ENCODE measurements around the gene SREBF2. TPM values are rescaled to one million over a fixed set of nuclear protein-coding genes. Genes with fewer than 3 reads are reported as not detected.

Gene SREBF2
- total and polyA plus RNA-seq, 9 of the 15 experiments (the other 6 are each of a cell fraction or from before 2014, with no cell fraction given), result 1.1 to 84.2 (median 26.9) TPM

DNA sequence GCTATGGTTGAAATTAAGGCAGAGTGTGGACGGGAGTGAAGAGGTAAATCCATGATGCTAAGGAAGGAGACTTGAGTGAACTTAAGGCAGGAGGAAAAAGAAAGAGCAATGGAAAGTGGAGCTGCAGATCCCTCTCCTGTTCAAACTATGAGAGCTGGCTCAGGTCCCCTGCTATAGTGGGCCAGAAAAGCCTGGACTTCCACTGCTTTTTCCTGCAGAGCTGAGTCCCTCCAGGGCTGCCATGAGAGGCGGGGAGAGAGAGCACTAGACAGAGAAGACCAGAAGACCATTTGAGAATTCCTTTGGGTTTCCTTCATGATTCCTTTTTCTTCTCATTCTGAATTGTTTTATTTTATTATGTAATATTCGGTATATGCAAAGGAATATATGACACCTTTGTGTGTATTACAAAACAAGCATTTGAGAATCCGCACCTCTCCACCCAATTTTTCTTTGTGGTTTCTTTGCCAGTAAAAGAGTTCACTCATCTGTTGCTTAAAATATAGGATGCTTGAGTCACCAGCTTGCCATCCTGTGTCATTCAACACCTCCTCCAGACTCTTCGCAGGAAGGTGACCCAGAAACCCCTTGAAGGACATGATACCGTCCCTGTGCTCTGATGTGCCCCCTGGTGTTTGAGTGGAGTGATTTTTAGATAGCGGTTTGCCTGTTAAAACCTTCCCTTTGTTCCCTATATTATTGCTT lies 24.4 kb downstream of the SREBF2 start (continued):
- TF ChIP-seq, protein P1, sequence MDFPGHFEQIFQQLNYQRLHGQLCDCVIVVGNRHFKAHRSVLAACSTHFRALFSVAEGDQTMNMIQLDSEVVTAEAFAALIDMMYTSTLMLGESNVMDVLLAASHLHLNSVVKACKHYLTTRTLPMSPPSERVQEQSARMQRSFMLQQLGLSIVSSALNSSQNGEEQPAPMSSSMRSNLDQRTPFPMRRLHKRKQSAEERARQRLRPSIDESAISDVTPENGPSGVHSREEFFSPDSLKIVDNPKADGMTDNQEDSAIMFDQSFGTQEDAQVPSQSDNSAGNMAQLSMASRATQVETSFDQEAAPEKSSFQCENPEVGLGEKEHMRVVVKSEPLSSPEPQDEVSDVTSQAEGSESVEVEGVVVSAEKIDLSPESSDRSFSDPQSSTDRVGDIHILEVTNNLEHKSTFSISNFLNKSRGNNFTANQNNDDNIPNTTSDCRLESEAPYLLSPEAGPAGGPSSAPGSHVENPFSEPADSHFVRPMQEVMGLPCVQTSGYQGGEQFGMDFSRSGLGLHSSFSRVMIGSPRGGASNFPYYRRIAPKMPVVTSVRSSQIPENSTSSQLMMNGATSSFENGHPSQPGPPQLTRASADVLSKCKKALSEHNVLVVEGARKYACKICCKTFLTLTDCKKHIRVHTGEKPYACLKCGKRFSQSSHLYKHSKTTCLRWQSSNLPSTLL (IDR thresholded peaks at IDR 0.05), result no peak
- TF ChIP-seq ESRRA (IDR thresholded peaks at IDR 0.05; ENCODE audit: borderline replicate concordance, low read depth), result peak; percentile 98

DNA sequence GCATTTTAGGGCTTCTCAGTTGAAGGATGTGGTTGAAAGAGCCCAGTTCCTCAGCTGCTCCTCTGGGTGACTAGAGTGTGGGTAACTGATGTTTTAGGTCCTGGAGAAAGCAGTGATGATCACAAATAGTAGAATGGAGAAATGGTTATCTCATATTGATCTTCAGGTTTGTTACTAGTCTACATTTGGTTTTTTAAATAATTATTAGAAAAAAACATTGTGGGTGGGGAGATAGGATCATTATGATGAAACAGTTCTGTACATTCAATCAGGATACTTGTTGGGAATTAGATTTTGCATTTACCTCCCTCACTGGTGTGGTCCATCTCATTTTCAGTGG lies 24.9 kb downstream of the SREBF2 start:
- no peak overlapping the region for H2AFZ ChIP-seq (ENCODE audit: low read depth, low read length)
- H3K9ac ChIP-seq (ENCODE audit: insufficient read depth in 1 of 2, low read depth in 2 of 2, low read length in 2 of 2), result no peak overlapping the region
- ATAC-seq (no peak), DNase-seq (ENCODE audit: extremely low read depth in 1 of 4, low spot score in 3 of 4) (no peak), FAIRE-seq (no peak)
- BruUV-seq (replicated peaks), result no TSS peak
- H3K79me2 ChIP-seq (ENCODE audit: control insufficient read depth, insufficient read depth, low read length), result peaks cover 95% of the 10 kb centered on the region
- H3K4me1 ChIP-seq (replicated peaks in 1 of 2; ENCODE audit: control insufficient read depth in 2 of 2, insufficient read depth in 2 of 2, low read length in 2 of 2), result peaks cover 8 to 12% of the 10 kb centered on the region in 2 experiments; a peak in 3 of 5 replicates
- no peaks in the 10 kb centered on the region for H3K9me1 ChIP-seq (ENCODE audit: control insufficient read depth, insufficient read depth, low read length)
- H3K9me3 ChIP-seq (replicated peaks; ENCODE audit: control insufficient read depth, insufficient read depth, low read depth, low read length), result no peaks in the 10 kb centered on the region
- peaks cover 32% of the 10 kb centered on the region for H4K20me1 ChIP-seq (replicated peaks; ENCODE audit: control insufficient read depth, insufficient read depth, low read length)
- POLR2A ChIA-PET, result interaction anchor here (1.0 to 3.3 kb wide), 5 partner anchors 8 to 15 kb away, joined by 3 to 11 read pairs (median 4); no protein-coding TSS in a partner anchor
- in situ Hi-C loops (cut with MboI), result no loop called here
- no peaks in the 10 kb centered on the region for H3K27me3 ChIP-seq (ENCODE audit: control insufficient read depth in 2 of 2, insufficient read depth in 2 of 2, low read length in 2 of 2)
- no peak overlapping the region for H3K4me2 ChIP-seq (ENCODE audit: insufficient read depth, low read length)
- H3K36me3 ChIP-seq (ENCODE audit: control insufficient read depth, insufficient read depth, low read length), result peaks cover 26% of the 10 kb centered on the region; the same call in 2 of the 3 replicates
- no peak overlapping the region for H3K27ac ChIP-seq (ENCODE audit: extremely low read depth, low read depth, low read length)
- CTCF ChIA-PET (ENCODE audit: low intra/inter-chr PET ratio), result interaction anchor here (0.6 to 0.9 kb wide), 2 partner anchors 123 to 161 kb away, joined by 3 to 5 read pairs; no protein-coding TSS in a partner anchor
- no peak overlapping the region for H3K4me3 ChIP-seq
- intact Hi-C loops (cut with micrococcal nuclease), result loop anchor here (10.0 kb wide), 1 partner anchor 113 kb away; no protein-coding TSS in a partner anchor
- TF ChIP-seq, protein P2, sequence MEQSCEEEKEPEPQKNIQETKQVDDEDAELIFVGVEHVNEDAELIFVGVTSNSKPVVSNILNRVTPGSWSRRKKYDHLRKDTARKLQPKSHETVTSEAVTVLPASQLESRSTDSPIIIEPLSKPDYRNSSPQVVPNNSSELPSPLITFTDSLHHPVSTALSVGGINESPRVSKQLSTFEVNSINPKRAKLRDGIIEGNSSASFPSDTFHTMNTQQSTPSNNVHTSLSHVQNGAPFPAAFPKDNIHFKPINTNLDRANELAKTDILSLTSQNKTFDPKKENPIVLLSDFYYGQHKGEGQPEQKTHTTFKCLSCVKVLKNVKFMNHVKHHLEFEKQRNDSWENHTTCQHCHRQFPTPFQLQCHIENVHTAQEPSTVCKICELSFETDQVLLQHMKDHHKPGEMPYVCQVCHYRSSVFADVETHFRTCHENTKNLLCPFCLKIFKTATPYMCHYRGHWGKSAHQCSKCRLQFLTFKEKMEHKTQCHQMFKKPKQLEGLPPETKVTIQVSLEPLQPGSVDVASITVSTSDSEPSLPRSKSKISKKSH (CRISPR knock-in tag; IDR thresholded peaks at IDR 0.05), result no peak
- TF ChIP-seq ZNF165 (CRISPR knock-in tag; IDR thresholded peaks at IDR 0.05; ENCODE audit: borderline replicate concordance) (no peak), ZNF79 (CRISPR knock-in tag; IDR thresholded peaks at IDR 0.05; ENCODE audit: low read depth) (no peak), HCFC1 (IDR thresholded peaks at IDR 0.05; ENCODE audit: low read depth, low read length) (no peak), LEF1 (IDR thresholded peaks at IDR 0.05) (no peak), CEBPG (CRISPR knock-in tag; IDR thresholded peaks at IDR 0.05) (no peak), CEBPG (tag; conservative IDR thresholded peaks at IDR 0.05 in 1 of 2, IDR thresholded peaks at IDR 0.05 in 1 of 2) (0 out of 4 replicates have a peak, but pooled peaks of 1 of the 2 experiments have one; percentile 4), ZBTB1 (CRISPR knock-in tag; IDR thresholded peaks at IDR 0.05; ENCODE audit: borderline replicate concordance, low read depth) (no peak)
- TF ChIP-seq, protein P3, sequence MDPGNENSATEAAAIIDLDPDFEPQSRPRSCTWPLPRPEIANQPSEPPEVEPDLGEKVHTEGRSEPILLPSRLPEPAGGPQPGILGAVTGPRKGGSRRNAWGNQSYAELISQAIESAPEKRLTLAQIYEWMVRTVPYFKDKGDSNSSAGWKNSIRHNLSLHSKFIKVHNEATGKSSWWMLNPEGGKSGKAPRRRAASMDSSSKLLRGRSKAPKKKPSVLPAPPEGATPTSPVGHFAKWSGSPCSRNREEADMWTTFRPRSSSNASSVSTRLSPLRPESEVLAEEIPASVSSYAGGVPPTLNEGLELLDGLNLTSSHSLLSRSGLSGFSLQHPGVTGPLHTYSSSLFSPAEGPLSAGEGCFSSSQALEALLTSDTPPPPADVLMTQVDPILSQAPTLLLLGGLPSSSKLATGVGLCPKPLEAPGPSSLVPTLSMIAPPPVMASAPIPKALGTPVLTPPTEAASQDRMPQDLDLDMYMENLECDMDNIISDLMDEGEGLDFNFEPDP (CRISPR knock-in tag; IDR thresholded peaks at IDR 0.05), result no peak
- TF ChIP-seq, protein P4, sequence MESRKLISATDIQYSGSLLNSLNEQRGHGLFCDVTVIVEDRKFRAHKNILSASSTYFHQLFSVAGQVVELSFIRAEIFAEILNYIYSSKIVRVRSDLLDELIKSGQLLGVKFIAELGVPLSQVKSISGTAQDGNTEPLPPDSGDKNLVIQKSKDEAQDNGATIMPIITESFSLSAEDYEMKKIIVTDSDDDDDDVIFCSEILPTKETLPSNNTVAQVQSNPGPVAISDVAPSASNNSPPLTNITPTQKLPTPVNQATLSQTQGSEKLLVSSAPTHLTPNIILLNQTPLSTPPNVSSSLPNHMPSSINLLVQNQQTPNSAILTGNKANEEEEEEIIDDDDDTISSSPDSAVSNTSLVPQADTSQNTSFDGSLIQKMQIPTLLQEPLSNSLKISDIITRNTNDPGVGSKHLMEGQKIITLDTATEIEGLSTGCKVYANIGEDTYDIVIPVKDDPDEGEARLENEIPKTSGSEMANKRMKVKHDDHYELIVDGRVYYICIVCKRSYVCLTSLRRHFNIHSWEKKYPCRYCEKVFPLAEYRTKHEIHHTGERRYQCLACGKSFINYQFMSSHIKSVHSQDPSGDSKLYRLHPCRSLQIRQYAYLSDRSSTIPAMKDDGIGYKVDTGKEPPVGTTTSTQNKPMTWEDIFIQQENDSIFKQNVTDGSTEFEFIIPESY (CRISPR knock-in tag; IDR thresholded peaks at IDR 0.05), result peak; percentile 6; the same call in 1 of the 2 replicates
